Stimulated activated CD4-positive, alpha-beta T cell treated with anti-CD3 and anti-CD28 coated beads, Interleukin-4, amount 100 ng/mL, for 4 hours (primary cell): ENCODE results near the gene ACKR3.

Source experiments
- DNase-seq, 2 experiments: peaks; one replicate each; pipeline ENCODE4 v3.0.0-alpha.2; 2020

ACKR3 gene

DNA sequence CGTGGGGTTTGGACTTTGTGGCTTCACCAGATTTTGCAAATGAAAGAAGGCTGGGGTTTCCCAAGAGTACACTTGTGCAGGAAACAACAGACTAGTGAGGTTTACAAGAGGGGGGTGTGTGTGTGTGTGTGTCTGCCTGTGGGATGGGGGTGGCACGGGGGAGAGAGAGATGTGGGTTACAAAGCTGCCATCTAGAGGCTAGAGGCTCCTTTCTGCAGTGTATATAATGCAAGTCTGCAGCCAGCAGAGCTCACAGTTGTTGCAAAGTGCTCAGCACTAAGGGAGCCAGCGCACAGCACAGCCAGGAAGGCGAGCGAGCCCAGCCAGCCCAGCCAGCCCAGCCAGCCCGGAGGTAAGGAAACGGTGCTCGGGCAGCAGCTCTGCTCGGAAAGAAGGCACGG is at the start of gene ACKR3:
TSS of gene ACKR3 (plus strand) at position 253 of the 401 bp plus-strand sequence. CDS start 10,641 bp downstream, outside the sequence.
- peak; percentile 46 to 76 for DNase-seq

DNA sequence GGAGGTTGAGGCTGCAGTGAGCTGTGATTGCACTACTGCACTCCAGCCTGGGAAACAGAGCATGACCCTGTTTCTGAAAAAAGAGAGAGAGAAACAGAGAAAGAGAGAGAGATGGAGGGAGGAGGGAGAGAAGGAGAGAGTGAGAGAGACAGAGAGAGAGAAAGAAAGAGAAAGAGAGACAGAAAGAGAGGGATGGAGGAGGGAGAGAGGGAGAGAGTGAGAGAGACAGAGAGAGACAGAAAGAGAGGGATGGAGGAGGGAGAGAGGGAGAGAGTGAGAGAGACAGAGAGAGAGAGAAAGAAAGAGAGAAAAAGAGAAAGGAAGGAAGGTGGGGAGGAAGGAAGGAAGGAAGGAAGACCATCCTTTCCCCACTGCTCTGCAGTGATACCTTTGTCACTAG is 48.1 kb upstream of the ACKR3 start:
- DNase-seq, result no peak

DNA sequence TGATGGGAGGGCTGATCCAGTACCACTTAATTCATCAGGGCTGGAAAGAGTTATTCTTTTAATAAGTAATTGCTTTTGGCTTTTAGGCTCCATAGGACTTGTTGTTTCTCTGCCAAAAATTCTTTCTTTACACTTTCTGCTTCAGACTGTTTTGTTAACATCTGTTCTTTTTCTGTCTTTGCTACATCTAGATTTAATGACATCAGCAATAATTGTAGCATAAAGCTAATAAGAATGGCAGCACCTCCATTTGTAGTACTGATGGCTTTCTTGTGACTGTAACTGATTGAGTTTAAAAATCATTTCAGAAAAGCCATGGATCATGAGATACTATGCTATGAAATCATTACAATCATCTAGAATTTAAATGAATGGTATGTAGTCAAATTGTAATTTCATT is 46.4 kb upstream of the ACKR3 start:
- no peak for DNase-seq

DNA sequence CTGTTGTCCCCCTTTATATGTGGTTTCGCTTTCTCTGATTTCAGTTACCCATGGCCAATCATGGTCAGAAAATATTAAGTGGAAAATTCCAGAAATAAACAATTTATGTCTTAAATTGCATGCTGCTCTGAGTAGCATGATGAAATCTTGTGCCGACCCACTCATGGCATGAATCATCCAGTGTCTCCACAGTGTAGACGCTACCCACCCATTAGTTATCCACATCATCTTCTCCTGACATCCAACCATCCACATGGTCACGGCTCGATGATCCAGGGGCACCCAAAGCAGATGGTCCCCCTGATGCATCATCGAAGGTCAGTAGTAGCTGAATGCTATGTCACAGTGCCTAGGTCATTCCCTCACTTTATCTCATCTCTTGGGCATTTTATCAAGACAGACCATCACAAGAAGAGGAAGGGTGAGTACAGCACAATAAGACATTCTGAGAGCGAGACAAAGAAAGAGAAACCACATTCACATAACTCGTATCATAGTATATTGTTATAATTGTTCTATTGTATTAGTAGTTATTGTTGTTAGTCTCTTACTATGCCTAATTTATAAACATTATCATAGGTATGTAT is 44.1 kb upstream of the ACKR3 start:
- no peak for DNase-seq

DNA sequence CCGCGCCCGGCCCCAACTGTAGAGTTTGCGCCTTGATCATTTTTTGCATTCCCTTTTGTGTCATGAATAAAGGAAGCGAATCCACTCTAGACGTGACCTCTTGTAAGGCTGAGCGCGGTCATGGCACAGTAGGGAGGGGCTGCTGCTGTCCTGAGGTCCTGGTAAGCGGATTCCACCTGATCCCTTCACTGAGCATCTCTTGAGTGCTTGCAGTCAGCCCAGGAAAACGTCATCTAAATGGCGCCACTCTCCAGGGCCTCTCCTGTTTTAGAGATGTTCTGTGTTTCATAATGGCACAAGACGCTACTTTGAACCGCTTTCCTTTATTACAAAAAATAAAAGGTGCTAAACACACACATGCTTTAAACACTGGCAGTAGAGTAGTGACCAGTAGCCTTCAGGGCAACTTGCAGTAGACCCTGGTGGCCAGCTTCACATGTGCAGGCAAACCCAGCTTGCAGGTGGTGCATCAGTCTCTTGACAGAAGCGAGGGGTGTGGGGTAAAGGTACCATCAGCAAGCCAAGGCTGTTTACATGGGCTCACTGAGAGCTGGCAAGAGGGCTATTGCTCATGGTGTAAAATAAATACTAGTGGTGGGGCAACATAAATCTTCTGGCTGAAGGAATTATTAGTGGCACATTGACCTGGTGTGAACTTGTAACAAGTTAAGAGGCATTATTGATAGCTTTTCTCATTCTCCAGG is 43.0 kb upstream of the ACKR3 start:
- DNase-seq, result no peak

DNA sequence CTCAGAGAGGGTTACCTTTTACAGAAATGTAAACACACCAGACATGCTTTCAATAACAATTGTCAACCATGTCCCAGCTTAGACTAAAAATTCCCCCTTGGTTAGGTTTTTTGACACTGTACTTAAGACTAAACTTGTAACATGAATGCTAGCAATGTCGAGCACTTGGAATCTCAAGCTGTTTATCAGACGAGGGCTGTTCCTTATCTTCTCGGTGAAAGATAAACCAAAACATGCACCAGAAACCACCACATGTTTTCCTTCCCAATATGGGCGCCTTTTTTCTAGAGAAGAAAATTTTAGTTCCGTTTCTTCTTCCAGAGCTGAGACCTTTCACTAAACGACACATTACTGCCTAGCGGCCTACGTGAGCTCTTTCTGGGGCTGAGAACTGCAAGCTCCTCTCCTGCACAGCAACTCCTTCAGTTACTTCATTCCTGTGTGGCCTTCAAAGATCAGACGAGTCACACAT is 42.4 kb upstream of the ACKR3 start:
- no peak for DNase-seq

DNA sequence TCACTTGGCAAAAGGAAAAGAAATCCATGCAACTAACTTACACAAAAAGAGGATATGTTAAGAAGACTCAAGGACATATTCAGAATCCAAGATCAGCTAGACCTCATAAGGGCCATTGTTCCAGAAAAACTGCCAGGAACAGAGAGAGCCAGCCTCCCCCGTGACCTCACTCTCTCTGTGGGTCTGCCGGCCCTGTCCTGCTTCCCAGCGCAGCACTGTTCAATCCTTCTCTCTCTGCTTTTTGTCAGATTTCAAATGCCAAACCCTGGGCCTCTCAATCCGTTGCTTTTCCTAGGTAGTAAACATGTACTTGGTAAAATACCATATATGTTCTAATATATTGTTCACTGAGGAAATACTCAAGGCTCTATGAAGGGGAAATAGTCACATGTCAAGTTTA is 40.0 kb upstream of the ACKR3 start:
- DNase-seq, result no peak

DNA sequence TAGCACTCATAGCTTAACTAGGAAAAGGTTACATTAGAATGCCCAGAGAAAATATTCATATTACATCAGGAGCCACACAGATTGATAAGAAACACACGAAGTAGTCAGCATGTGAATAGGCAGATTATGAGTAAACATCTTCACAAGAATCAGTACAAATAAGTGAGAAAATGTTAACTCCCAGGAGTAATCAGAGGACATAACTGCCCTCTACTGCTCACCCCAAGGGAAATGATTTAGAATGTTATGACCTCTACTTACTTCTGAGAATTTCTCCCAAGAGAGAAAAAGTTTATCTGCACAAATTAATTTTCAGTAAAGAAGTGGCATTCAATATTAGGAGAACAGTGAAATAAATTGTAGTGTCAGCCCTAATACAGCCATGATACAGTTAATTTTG is 39.1 kb upstream of the ACKR3 start:
- DNase-seq, result no peak

DNA sequence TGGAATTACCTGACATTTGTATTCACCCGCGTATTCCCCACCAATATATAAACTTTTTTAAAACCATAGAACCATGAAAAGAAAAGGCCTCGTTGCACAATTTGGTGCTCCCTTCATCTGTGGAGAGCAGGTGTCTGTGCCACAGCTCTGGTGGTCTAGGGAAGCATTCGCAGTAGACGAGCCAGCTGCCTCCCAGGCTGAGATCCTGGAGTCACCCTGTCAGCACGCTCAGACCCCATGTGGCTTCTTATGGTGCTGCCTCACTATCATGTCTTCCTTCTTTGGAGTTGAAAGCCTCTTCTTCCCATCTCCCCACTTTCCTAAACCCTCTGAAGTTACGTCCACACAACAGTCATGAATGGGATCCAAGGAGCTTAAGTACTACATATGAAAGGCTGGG is 38.4 kb upstream of the ACKR3 start:
- DNase-seq, result no peak

DNA sequence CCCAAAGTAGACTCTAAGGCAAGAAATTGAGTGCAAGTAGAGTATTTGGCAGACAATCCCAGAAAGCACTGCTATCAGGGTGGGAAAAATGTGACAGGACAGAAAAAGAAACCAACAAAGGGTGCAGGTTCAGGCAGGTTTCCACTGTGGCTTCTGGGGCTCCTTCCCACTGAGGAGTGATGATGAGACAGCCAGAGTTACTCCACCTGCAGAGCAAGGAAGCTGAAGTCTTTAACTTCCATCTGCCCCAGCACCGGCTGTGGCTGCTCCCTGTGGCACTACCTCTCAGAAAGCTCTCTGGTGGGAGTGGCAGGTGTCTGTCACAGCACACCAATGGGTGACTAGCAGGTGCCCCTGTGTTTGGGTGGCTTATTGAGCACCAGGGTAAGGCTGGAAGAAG is 37.6 kb upstream of the ACKR3 start:
- no peak for DNase-seq

DNA sequence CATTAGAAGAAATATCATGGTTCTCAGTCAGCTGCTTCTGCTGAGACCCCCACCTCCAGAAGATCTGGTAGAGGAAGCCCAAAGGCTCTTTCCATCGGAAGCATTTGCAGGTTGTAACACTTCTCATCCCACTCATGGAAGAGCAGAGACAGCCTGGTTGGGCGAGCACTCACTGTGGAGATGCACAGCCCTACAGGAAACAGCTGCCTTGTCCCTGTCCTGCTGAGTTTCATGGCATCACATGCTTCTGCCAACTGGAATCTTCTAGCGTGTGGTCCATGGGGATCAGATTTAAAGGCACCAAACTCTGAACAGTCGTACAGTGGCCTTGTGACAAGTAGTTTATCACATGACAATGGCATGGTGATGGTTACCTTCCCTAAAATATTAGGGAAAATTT is 36.3 kb upstream of the ACKR3 start:
- no peak for DNase-seq

DNA sequence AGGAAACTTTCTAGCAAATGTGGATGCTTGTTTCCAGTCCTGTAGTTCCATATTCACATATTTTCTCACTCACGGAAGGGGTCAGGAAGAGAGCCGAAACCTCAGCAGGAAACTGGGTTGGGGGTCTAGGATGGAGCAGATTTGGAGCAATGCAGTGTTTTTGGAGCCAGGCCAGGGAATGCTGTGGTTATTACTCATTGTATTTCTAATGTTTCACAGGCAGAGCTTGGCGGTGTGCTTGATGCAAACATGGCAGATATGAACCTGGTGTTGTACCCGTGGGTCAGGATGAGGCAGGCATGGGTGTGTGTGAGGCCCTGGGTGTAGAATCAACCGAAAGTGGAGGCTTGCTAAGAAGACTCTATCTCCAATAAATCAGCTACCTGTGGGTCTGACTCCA is 34.6 kb upstream of the ACKR3 start:
- DNase-seq, result no peak

DNA sequence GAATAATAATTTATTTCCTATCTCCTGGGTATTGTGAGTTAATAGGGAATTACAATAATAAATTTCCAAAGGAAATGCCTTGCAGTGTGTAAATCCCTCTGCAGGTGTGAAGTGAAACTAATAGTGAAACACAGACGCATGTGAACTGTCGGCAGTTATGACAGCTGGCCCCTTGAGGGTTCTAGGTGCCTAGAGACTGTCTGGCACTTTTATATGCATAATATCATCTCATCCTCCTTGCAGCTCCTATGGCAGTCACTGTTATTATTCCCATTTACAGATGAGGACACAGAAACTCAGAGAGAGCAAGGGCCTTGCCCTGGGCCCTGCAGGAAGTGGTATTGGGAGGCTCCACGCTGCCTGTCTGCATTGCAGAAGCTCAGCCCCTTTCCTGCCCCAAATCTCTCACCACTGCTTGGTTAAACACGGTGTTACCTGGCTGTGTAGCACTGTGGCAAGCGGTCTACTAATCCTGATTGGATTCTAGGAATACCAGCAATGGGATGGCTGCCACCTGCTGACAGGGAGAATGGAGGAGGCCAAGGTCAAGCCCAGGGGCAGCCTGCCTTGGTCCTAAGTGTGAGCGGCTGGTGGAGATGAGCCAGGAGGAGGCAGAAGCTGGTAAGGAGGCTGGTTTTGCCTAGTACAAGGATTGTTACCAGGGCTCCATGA is 32.8 kb upstream of the ACKR3 start:
- peak; percentile 33 to 38 for DNase-seq

DNA sequence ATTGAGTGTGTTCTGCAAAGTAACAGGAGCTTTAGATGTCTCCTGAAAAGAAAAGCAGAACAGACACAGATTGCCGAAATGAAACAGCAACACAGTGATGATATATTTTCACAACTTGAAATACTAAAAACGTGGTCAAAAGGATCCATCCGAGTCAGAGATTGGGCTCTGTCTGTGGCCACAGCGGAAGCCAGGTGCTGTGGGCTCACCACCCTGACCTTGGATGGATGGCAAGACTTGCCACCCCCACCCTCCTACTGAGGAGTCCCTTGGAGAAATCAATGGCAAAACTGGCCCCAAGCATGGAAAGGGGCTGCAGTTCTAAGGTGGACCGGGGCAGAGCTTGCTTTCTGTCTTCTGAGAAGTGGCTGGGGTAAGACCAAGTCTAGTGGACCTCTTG is 31.4 kb upstream of the ACKR3 start:
- no peak for DNase-seq

DNA sequence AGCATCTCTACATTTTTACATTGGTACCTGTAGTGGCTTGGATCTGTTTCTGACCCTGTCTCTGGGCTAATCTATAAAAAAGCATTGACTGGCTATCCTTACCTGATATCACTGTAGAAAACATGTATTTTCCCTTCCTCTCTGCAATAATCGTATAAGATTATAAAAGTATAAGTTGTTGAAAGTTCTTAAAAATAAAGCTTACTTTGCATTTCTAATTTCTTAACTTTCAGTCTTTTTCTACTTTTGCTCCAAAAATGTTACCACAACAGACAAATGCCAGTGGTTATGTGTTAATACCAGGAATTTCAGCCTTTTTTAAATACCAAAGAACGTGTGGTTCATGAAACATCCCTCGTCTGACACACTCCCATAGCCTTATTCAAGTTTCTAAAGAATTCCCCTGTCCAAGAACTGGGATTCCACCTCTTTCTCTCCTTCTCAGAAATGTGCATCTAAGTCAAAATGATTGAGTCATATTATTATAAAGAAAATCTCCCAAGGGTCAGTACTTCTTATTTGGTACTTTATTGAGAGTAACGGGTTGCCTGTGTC is 28.5 kb upstream of the ACKR3 start:
- DNase-seq, result no peak

DNA sequence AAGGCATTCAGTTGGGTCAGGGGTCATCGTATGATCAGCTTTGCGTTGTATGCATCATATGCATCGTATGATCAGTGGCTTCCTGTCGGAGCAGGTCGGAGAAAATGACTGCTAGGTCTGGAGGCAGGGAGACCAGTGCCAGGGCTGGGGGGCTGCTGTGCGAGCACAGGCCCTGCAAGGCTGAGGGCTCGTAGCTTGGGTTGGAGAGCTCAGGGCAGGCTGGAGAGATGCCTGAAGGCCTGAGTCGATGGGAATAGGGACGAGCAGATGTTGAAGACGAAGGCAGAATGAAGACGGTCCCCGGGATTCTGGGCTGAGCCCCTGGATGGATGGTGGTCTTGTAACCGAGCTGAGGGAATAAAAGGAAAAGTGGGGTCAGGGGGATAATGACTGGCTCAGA is 25.3 kb upstream of the ACKR3 start:
- no peak for DNase-seq

DNA sequence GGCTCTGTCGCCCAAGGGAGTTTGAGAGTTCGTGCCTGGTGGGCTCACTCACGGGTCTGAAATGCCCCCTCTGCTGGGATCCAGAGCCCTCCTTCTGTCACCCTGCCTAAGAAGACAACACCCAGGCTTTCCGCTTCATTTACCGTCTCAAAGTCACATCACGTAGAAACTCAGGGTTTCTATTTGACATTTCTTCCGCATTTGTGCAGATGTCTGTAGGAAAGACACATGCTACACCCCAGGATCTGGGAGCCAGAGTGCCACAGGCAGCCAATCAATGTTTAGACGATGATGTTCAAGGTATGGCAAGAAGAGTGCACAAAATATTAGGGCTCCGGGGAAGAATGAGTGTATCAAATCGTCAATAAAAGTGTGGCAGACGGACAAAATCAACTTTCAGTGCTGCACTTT is 24.4 kb upstream of the ACKR3 start:
- no peak for DNase-seq

DNA sequence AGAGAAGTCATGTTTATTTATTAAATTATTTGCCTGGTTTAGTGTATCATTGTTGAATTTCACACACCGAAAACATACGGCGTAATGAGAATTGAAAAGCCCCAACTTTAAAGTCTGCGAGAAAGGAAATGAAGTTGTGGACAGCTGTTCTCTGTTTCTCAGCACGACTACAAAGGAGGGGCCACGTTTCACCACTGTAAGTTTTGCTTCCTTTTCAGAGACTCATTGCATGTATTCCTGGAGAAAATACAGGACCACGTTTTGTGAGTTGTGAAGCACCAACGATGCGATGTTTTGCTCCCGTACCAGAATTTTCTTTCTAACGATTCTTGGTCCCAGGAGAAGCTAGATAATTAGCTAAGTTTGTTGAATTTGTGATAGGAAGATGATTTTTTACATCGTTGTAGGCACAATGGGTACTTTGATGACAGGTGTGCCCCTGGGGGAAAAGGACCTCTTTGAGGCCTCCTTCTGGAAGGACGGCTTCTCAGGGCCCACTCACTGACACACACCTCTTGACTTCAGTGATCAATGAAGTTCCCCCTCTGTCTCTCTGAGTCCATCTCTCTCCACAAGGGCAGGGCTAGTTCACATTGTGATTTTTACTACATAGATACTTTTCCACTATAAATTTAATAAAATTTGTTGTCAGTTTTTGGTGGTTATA is 23.7 kb upstream of the ACKR3 start:
- DNase-seq, result no peak

DNA sequence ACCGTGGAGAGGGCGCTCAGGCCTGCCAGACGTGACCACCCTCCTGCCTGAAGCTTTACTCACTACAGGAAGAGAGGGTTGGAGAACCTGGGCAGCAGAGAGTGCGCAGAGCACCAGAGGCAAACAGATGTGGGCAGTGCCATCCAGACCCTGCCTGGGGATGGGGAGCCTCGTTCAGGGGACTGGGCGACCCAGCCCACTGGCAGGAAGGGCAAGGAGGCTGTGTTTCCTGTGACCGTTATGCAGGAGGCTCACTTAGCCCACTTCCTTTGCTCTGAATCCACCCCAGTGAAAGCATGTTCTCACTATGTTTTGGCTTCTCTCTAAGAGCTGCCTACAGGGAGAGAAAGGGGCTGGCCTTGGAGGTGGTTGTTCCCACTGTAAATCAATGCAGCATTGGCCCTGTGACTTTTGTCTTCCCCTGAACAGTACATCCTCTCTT is 23.0 kb upstream of the ACKR3 start:
- DNase-seq, result no peak

DNA sequence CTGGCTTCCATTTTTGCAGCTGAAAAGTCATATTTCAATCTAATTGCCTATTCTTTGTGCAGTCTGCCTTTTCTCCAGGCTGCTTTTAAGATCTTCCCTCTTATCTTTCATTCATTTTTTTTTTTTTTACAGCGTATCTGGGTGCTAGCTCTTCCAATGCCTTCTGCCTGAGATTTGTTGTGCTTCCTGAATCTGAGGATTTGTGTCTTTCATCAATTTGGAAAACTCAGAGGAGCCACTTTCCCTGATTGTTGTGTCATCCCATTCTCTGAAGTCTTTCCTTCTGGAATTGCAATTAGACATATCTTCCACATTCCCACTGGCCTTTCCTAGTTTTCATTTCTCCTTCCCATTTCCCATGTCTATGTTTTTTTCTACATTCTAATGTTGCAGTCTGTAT is 21.9 kb upstream of the ACKR3 start:
- DNase-seq, result no peak

DNA sequence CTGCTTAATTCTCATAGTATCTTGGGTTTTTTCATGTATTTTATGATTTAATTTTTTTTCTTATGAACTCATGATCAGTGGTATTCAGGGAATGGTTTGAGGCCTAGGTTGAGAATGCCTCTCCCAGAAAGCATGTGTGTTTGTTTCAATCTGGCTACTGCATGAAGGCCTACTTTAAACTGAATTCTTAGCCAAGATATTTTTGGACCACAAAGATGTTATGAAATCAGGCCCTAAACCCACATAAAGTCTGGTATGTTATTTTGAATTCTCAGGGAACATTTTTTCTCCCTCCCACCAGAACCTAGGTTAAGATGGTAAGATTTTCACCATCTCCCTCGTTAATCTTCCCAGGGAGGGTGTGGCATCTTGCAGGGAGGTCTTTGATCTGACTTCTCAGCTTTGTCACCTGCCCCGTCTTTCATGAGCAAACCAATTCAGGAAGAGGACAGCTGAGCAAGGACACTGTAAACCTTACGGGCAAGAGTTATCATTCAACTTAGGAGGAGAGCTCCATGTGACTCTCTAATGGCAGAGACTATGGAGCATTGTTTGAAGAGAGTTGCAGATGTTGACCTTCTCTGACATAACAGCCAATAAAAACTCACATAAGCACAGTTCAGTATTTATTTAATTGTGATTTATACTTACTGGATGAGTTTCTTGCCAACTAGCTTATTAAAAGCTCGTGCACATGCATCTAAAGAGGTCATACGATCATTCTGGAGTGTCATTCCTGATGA is 21.3 kb upstream of the ACKR3 start:
- DNase-seq, result no peak

DNA sequence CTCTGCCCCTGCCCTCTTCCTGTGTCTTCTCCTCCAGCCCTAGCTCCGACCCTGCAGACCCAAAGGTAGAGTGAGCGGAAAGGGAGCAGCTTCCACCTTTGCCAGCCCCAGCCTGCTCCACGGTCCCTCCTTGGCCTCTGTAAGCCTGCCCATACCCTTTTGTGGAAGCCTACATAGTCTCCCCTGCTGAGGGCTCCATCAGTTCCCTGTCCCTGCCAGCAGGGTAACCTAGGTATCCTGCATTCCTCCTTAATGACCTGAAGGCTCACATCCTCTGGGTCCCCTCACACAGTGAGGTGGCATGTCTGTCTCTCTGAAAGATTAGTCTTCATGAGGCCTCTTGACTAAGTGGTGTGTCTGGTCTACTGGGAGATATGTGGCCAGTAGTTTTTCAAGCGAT is 20.5 kb upstream of the ACKR3 start:
- no peak for DNase-seq

DNA sequence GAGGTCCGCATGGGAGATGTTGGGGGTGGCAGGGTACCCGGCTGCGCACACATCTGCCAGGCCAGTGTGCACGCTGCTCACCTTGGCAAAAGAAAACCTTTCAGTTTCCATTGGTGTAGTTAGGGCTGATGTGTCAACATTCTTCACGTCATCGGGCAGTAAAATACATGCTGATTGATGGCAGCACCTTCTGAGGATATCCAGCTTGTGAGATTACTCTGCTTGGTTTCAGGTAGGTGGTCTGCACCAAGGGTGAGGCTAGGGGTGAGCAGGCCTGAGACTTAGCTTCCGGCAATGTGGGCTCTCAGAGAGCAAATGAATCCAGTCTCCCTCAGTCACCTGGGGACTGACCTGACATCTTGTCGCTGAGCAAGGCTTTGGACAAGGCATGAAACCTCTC is 19.3 kb upstream of the ACKR3 start:
- DNase-seq, result no peak
